22Rv1 (cell line): ENCODE measurements around the gene PCSK7.
"Not testable (repeated sequence)": the region's sequence is repeated elsewhere in the genome, so short reads cannot be mapped to it uniquely, and the experiment has no call there.

Source experiments
- H3K27ac ChIP-seq: fragments of 450-650 bp; 2 replicates; pipeline ENCODE4 v1.5.1; 2017
- CTCF ChIP-seq: fragments of 450-650 bp; IDR thresholded peaks from 2 replicates; pipeline ENCODE4 v1.5.1; 2017; ENCODE audit warnings: mild to moderate bottlenecking
- ZFX ChIP-seq: fragments of 450-650 bp; IDR thresholded peaks from 2 replicates; pipeline ENCODE4 v1.6.1; 2017; ENCODE audit warnings: antibody characterized with exemption, borderline replicate concordance

Gene PCSK7

DNA sequence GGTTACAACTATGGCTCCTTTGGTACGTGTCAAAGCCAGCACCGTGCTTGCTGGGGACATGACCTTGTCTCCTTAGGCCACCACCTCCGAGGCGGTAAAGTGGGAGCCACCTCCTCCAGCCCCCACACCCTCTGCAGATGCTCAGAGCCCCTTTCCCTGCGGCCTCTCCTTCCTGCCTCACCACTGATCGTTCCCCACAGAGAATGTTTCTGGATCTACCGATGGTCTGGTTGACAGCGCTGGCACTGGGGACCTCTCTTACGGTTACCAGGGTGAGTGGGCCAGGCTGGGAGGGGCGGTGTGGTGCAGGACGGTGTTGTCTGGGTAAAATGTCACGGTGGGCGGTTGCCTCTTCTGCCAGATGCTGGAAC lies 44.5 kb downstream of the PCSK7 start:
- no peak for TF ChIP-seq CTCF
- TF ChIP-seq ZFX = no peak
- no peak overlapping the region for H3K27ac ChIP-seq

- TF ChIP-seq ZFX (no peak), CTCF (no peak)
- no peak overlapping the region for H3K27ac ChIP-seq
Observed at GRCh38 chr11:117187007-117187406, 44.9 kb downstream of the PCSK7 start.

DNA sequence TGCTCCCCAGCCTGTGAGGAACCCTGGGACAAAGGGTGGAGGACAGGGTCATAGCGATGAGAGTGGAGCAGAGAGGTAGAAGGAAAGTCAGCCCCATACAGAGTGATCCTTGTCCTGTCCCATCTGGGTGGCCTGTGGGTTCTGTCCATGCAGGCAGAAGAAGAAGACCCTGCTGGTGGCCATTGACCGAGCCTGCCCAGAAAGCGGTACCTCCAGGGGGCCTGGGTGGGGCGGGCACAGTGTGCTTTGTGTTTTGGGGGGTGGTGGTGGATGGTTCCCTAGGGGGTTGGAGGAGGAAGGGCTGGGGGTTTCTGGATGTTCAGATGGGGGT lies 45.5 kb downstream of the PCSK7 start:
- TF ChIP-seq CTCF = no peak
- TF ChIP-seq ZFX = no peak
- H3K27ac ChIP-seq = no peak overlapping the region

GRCh38 chr11:117185736-117186430 lies 46.0 kb downstream of the PCSK7 start:
- TF ChIP-seq CTCF (no peak), ZFX (no peak)
- H3K27ac ChIP-seq = no peak overlapping the region

DNA sequence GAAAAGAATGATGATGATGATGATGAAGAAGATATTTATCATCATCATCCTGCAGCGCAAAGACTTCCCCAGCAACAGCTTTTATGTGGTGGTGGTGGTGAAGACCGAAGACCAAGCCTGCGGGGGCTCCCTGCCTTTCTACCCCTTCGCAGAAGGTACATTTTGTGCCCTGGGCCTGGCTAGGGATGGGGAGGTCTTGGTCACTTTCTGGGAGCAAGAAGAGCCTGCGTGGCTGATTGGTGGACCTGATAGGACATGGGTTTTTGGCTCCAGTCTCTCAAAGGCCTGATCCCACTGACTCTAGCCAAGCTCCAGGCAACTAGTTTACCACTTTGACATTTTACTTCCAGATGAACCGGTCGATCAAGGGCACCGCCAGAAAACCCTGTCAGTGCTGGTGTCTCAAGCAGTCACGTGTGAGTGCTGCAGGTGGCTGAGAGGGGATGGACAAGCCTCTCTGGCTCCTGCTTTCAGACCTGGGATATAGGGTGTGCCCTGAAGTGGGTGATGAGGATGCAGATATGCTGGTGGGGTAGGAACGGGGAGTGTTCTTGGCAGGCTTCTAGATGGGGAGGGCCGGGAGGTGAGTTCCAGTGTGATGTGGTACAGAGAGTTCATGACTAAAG lies 48.0 kb downstream of the PCSK7 start:
- no peak for TF ChIP-seq ZFX
- no peak for TF ChIP-seq CTCF
- no peak overlapping the region for H3K27ac ChIP-seq

- not testable (repeated sequence) for H3K27ac ChIP-seq
Observed at GRCh38 chr11:117183178-117183577, 48.7 kb downstream of the PCSK7 start.

- TF ChIP-seq CTCF = no peak
- no peak for TF ChIP-seq ZFX
- no peak overlapping the region for H3K27ac ChIP-seq
Observed at GRCh38 chr11:117182551-117182935, 49.3 kb downstream of the PCSK7 start.
